GM18867 (cell line): ENCODE data around the gene ANKMY1.
"Not testable (repeated sequence)": the region's sequence is repeated elsewhere in the genome, so short reads cannot be mapped to it uniquely, and the experiment has no call there.

Source experiments
- ATAC-seq: cut with Tn5 transposase; IDR thresholded peaks from one replicate; pipeline ENCODE4 v1.9.1; 2021; ENCODE audit warnings: mild to moderate bottlenecking, moderate library complexity; ENCODE audit not compliant: unreplicated experiment

ANKMY1 gene

GRCh38 chr2:240506406-240507059, 51.3 kb downstream of the ANKMY1 start:
- ATAC-seq = no peak

- ATAC-seq = no peak
Observed at GRCh38 chr2:240505910-240506309, 51.9 kb downstream of the ANKMY1 start.

GRCh38 chr2:240503848-240504247, 53.9 kb downstream of the ANKMY1 start:
- ATAC-seq = no peak

GRCh38 chr2:240503375-240503774, 54.4 kb downstream of the ANKMY1 start:
- ATAC-seq = no peak

- ATAC-seq = no peak
Observed at GRCh38 chr2:240502430-240503121, 55.2 kb downstream of the ANKMY1 start.

GRCh38 chr2:240502059-240502429, 55.7 kb downstream of the ANKMY1 start:
- ATAC-seq = no peak

GRCh38 chr2:240501531-240501991, 56.2 kb downstream of the ANKMY1 start:
- ATAC-seq = no peak

DNA sequence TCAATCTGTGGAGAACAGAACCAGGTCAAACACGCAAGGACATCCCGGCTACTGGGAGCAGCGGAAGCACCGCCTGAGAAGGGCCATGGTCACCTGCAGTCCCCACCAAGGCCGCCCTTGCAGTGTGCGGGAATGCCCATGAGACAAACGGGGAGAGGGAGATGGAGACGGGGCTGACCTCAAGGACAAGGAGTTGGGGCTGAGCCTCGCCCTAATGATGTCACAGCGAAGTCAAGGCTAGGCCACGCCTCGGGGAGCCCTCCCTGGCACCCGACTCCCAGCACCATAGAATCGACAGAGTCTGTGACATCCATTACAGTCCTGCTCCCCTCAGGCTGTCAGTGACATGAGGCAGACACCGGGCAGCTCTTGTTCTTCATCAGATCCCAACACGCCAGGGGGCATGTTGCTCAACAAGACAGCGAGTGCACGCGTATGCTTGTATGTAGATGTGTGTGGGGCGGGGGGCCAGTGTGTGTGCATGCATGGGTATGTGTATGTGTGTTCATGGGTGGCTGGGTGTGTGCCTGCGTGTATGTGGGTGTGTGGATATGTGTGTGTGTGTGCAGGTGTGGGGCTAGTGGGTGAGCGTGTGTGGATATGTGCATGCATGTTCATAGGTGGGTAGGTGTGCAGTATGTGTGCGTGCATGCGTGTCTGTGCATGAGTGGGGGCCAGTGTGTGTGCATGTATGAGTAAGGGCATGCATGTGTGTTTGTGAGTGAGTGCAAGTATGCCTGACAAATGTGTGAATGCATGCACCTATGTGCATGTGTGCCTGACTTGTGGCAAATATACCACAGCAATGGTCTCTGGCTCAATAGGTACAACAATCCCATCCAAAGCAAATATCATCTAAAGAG, 57.0 kb downstream of the ANKMY1 start:
- ATAC-seq = no peak

- no peak for ATAC-seq
Observed at GRCh38 chr2:240499309-240500301, 58.2 kb downstream of the ANKMY1 start.

GRCh38 chr2:240498958-240499260, 58.9 kb downstream of the ANKMY1 start:
- no peak for ATAC-seq

DNA sequence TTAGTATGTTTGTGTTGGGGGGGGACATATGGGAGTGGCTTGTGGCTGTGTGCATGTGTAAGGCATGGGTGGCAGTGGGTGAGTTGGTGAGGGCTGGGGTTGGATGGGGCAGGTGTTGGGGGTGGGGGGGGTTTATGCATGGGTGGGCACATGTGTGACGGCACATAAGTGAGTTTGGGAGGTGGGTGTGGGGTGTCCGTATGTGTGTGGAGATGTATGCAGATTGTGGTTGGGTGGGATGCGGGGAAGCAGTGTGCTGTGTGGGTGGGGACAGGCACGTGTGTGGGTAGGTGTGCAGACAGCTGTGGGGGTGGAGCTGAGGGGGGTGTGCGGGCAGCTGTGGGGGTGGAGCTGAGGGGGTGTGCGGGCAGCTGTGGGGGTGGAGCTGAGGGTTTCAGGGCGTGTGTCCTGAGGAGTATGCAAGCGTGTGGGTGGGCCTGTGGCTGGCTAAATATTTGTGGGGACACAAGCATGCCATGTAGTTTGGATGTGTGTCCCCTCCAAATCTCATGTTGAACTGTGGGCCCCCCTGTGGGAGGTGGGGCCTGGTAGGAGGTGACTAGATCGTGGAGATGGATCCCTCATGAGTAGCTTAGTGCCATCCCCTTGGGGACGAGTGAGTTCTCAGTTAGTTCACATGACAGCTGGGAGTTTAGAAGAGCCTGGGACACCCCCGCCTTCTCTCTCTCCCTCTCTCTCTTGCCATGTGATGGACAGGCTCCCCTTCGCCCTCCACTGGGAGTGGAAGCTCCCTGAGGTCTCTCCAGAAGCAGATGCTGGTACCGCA, 59.4 kb downstream of the ANKMY1 start:
- ATAC-seq = no peak

GRCh38 chr2:240497082-240497481, 60.7 kb downstream of the ANKMY1 start:
- ATAC-seq = not testable (repeated sequence)

DNA sequence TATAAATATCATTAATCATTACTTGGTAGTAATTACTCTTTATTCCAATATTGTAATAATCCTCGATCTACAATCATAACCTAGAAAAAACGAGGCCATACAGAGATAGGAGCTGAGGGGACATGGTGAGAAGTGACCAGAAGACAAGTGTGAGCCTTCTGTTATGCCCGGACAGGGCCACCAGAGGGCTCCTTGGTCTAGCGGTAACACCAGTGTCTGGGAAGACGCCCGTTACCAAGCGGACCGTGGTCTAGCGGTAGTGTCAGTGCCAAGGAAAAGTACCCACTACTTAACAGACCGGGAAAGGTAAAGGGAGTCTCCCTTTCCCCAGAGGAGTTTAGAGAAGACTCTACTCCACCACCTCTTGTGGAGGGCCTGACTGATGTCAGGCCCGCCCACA, 62.8 kb downstream of the ANKMY1 start:
- ATAC-seq = not testable (repeated sequence)

GRCh38 chr2:240494194-240494793, 63.5 kb downstream of the ANKMY1 start:
- no peak for ATAC-seq

DNA sequence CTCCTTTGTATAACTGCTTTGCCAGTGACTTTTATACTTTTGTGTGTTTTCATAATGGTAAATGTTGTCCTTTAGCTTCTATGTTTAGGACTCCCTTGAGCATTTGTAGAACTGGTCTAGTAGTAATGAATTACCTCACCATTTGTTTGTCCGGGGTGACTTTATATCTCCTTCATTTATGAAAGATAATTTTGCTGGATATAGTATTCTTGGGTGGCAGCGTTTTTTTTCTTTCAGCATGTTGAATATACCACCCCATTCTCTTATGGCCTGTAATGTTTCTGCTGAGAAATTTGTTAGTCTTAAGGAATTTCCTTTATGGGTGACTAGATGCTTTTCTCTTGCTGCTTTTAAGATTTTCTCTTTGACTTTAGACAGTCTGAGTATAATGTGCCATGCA, 66.3 kb downstream of the ANKMY1 start:
- ATAC-seq = no peak

DNA sequence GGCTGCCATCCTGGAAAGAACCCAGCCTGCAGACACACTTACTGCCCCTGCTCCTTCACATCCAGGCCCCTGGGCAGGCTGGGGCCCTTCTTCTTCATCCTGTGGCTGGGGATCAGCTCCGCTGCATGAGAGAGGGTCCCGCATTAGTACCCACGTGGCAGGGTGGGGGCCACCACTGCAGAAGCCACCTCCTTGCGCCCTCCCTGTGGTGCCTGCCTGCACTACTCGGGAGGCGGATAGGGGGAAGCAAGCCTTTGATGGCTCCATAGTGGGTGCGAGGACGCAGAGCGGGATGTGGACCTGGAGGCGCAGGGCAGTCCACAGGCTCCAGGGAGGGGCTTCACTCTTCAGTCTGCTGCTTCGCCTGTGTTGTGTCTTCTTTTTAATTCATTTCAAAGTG, 75.6 kb downstream of the ANKMY1 start:
- no peak for ATAC-seq

DNA sequence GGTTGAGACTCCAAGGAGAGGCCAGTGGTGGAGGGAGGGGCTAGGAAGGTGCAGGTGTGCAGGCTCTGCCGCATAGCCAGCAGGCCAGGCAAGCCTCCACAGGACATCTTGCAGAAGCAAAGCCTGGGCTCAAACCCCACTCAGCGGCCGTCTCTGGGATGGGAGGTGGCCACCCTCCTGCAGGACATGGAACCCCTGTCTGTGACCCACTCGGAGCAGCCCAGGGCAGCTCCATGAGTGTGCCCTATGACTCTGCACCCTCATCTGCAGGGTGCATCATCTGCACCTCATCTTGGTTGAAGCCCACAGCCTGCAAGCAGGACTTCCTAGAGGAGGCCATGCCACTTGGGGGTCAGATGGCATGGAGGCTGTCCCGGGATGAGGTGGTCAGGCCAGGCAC, 76.1 kb downstream of the ANKMY1 start:
- ATAC-seq = no peak

- ATAC-seq = no peak
Observed at GRCh38 chr2:240480834-240481623, 76.8 kb downstream of the ANKMY1 start.

- ATAC-seq = no peak
Observed at GRCh38 chr2:240479111-240479501, 78.7 kb downstream of the ANKMY1 start.
